Measurements from ENCODE around the gene ATP11A.

- TF ChIP-seq, protein P1, sequence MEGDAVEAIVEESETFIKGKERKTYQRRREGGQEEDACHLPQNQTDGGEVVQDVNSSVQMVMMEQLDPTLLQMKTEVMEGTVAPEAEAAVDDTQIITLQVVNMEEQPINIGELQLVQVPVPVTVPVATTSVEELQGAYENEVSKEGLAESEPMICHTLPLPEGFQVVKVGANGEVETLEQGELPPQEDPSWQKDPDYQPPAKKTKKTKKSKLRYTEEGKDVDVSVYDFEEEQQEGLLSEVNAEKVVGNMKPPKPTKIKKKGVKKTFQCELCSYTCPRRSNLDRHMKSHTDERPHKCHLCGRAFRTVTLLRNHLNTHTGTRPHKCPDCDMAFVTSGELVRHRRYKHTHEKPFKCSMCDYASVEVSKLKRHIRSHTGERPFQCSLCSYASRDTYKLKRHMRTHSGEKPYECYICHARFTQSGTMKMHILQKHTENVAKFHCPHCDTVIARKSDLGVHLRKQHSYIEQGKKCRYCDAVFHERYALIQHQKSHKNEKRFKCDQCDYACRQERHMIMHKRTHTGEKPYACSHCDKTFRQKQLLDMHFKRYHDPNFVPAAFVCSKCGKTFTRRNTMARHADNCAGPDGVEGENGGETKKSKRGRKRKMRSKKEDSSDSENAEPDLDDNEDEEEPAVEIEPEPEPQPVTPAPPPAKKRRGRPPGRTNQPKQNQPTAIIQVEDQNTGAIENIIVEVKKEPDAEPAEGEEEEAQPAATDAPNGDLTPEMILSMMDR (conservative IDR thresholded peaks at IDR 0.05; ENCODE audit: low read depth, low read length) = no peak
- no peak for TF ChIP-seq EZH2 (IDR thresholded peaks at IDR 0.05; ENCODE audit: borderline replicate concordance, low read depth, low read length, poor library complexity, severe bottlenecking)
Measured at GRCh38 chr13:112773601-112774447, 84.0 kb downstream of the ATP11A start.
